ENCODE results near the gene CD180. TPM values are rescaled to one million over a fixed set of nuclear protein-coding genes. Genes with fewer than 3 reads are reported as not detected.
A peak's percentile ranks its signal among the peaks of the same experiment; 100 is the strongest.

The CD180 gene
- polyA plus RNA-seq, 1 experiment = not detected

DNA sequence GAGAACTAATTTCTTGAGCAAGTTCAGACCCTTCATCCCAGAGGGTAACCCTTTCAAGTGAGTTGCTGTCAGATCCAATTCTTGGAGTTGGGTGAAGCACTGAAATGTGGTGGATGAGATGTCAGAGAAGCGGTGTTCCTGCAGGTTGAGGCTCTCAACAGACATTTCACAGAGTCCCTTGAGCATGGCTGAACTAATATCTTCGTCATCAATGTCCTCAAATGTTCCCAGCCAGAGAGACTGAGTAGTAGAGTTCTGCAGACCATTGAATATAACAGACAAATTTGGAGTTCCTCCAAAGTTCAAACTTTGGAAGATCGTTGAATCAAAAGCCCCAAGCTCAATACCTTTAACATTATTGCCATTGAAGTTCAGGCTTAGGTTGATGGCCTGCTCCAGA, 12.7 kb downstream of the CD180 start:
- ChIA-PET CTCF (no interaction called here), POLR2A (no interaction called here)

DNA sequence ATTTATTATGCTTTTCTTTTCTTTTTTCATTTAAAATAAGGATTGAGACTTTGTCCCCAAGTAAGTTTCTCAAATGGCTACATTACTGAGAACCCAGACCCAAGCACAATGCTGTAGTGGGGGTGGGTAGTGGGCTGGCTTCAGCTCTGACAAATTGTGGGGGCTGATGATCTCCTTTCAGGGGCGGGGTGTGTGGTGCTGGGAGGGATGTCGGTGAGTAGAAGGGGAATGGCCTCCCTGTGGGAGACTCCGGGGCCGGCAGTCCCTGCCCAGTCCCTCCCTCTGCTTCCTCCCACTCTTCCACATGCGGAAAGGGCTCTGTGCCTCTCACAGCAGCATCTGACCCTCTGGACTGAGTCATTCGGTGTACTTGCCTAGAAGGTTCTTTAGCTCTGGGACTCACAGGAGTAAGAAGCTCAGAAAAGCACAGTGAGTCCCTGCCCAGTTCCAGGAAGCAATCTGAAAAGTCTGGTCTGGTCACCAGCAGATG, 14.3 kb downstream of the CD180 start:
- no peak overlapping the region for H3K4me3 ChIP-seq (ENCODE audit: low read depth, low read length)
- CTCF ChIA-PET = interaction anchor here (0.7 to 1.2 kb wide), 2 partner anchors 9 to 25 kb away, joined by 3 read pairs; no protein-coding TSS in a partner anchor
- no peaks in the 10 kb centered on the region for H3K36me3 ChIP-seq (ENCODE audit: control insufficient read depth, insufficient read depth, low read length)
- DNase-seq (ENCODE audit: low read depth) = peak; percentile 39
- POLR2A ChIA-PET = no interaction called here
- H3K27me3 ChIP-seq (ENCODE audit: control insufficient read depth, insufficient read depth, low read length) = no peaks in the 10 kb centered on the region
- TF ChIP-seq, protein P1, sequence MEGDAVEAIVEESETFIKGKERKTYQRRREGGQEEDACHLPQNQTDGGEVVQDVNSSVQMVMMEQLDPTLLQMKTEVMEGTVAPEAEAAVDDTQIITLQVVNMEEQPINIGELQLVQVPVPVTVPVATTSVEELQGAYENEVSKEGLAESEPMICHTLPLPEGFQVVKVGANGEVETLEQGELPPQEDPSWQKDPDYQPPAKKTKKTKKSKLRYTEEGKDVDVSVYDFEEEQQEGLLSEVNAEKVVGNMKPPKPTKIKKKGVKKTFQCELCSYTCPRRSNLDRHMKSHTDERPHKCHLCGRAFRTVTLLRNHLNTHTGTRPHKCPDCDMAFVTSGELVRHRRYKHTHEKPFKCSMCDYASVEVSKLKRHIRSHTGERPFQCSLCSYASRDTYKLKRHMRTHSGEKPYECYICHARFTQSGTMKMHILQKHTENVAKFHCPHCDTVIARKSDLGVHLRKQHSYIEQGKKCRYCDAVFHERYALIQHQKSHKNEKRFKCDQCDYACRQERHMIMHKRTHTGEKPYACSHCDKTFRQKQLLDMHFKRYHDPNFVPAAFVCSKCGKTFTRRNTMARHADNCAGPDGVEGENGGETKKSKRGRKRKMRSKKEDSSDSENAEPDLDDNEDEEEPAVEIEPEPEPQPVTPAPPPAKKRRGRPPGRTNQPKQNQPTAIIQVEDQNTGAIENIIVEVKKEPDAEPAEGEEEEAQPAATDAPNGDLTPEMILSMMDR (IDR thresholded peaks at IDR 0.05; ENCODE audit: insufficient read depth, low read depth, low read length) = no peak

More for the DNA sequence above, 12.7 kb downstream of the CD180 start:
- TF ChIP-seq, protein P1 (IDR thresholded peaks at IDR 0.05; ENCODE audit: insufficient read depth, low read depth, low read length) = no peak
- Histone ChIP-seq H3K36me3 (ENCODE audit: control insufficient read depth, insufficient read depth, low read length) (no peaks in the 10 kb centered on the region), H3K27me3 (ENCODE audit: control insufficient read depth, insufficient read depth, low read length) (no peaks in the 10 kb centered on the region; the same call in 1 of the 2 replicates), H3K4me3 (ENCODE audit: low read depth, low read length) (no peak overlapping the region)
- DNase-seq (ENCODE audit: low read depth) = no peak

DNA sequence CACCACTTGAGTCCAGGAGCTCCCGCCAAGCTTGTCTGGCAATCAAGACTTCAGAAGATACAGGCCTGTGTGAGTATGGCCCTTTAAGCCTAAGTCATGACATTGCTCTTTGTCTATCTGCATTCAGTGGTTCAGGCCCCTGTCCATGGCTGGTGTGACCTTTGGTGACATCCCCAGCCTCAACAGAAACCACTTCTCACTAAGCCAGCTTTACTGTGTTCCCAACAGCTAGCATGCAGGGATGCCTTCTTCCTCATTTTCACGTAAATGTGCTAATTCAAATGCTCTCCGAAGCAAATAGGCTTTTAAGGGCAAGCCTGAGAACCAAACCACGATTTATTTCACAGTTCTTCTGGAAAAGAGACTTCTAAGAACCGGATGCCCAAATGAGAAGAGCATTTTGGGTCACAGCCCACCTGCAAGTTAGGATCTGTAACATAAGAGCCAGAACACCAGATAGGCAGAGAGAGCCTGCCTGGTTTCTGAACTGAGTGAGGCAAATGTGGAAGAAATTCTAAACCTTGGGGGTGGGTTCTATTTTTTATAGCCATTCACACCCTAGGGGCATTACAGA, 14.9 kb downstream of the CD180 start:
- Histone ChIP-seq H3K27me3 (ENCODE audit: control insufficient read depth, insufficient read depth, low read length) (no peaks in the 10 kb centered on the region), H3K4me3 (ENCODE audit: low read depth, low read length) (no peak overlapping the region), H3K36me3 (ENCODE audit: control insufficient read depth, insufficient read depth, low read length) (no peaks in the 10 kb centered on the region)
- CTCF ChIA-PET = interaction anchor here (1.2 kb wide), 1 partner anchor 25 kb away, joined by 3 read pairs; no protein-coding TSS in a partner anchor
- TF ChIP-seq, protein P1 (IDR thresholded peaks at IDR 0.05; ENCODE audit: insufficient read depth, low read depth, low read length) = no peak
- POLR2A ChIA-PET = no interaction called here
- DNase-seq (ENCODE audit: low read depth) = no peak

DNA sequence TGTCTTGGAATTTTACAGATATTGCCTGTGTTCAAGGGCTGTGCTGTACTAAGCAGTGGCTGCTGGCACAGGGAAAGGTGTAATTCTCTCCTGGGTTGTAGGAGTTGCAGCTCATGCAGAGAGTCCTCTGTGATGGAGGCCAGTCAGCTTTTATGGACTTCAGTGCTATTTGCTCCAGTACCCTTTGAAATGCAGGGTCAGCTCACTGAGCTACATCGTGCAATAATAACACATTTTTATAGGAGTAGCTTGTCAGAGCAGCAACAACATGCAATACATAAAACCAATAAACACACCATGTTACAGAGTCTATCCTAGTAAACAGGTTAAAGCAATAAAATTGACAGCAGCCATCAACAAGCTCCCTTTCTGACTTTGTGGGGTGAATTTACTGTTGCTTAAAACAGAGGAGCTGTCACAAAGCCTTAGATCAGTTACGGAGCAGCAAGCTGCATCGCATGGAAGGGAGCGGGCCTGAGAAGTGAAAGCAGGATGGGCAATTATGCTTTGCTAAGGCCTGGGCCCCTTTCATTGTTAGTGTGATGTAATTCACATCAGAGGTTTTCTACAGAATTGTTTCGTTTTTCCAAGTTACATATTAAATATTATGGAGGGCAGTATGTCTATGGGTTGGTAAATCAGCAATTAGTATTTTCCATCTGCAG, 16.8 kb downstream of the CD180 start:
- CTCF ChIA-PET = no interaction called here
- DNase-seq (ENCODE audit: low read depth) = no peak
- Histone ChIP-seq H3K36me3 (ENCODE audit: control insufficient read depth, insufficient read depth, low read length) (no peaks in the 10 kb centered on the region), H3K27me3 (ENCODE audit: control insufficient read depth, insufficient read depth, low read length) (no peaks in the 10 kb centered on the region), H3K4me3 (ENCODE audit: low read depth, low read length) (no peak overlapping the region)
- TF ChIP-seq, protein P1 (IDR thresholded peaks at IDR 0.05; ENCODE audit: insufficient read depth, low read depth, low read length) = no peak
- POLR2A ChIA-PET = no interaction called here

DNA sequence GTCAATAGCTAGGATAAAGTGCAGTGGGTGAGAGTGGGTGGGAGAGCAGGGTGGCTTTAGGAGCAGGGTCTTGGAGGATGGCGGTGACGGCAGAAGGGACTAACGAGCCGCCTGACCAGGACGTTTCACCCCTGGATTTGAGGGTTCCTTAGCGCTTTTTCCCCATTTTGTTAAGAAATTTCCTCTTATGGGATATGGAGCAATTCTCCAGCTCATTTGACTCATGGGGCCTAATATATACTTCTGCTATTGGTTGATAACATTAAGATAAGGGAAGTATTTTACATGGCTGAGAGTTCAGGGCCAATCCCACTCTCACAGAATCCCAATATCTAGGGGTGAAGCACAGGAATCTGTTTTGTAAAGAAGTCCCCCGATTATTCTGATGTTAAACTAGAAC, 17.6 kb downstream of the CD180 start:
- H3K36me3 ChIP-seq (ENCODE audit: control insufficient read depth, insufficient read depth, low read length) = no peaks in the 10 kb centered on the region
- POLR2A ChIA-PET = no interaction called here
- no peaks in the 10 kb centered on the region for H3K27me3 ChIP-seq (ENCODE audit: control insufficient read depth, insufficient read depth, low read length)
- TF ChIP-seq, protein P1 (IDR thresholded peaks at IDR 0.05; ENCODE audit: insufficient read depth, low read depth, low read length) = no peak
- CTCF ChIA-PET = interaction anchor here (1.3 kb wide), 1 partner anchor 29 kb away, joined by 4 read pairs; no protein-coding TSS in a partner anchor
- DNase-seq (ENCODE audit: low read depth) = no peak
- H3K4me3 ChIP-seq (ENCODE audit: low read depth, low read length) = no peak overlapping the region

Measured in BJ (cell line).